PC-9 (cell line): Measurements from ENCODE around the gene SERPINB2. TPM values are rescaled to one million over a fixed set of nuclear protein-coding genes. Genes with fewer than 3 reads are reported as not detected.

Source experiments
- BruUV-seq: library from RNA; stranded (reverse); fragments of 400-500 nt; replicated peaks from 2 replicates; lab custom pipeline; 2021; lab: Mats Ljungman, UMichigan
- CTCF ChIA-PET: fragments of 300-600 bp; sonication (Branson Sonifier 250); formaldehyde crosslinking; loops from one replicate; lab custom pipeline; 2022; ENCODE audit warnings: antibody characterized with exemption; lab: Charles Lee
- POLR2A ChIA-PET: fragments of 300-600 bp; sonication (Branson Sonifier 250); formaldehyde crosslinking; loops from one replicate; lab custom pipeline; 2022; ENCODE audit warnings: antibody characterized with exemption; ENCODE audit not compliant: unreplicated experiment; lab: Charles Lee
- DNase-seq, 2 experiments: peaks; one replicate each; pipeline versions ENCODE4 v3.0.0 to v3.0.0-alpha.2; 2015 to 2022; ENCODE audit warnings: mixed read lengths in 1 of 2
- H2AFZ ChIP-seq: fragments of 200-600 bp; sonication (generic); 2 replicates; pipeline ENCODE4 v1.8.1; 2017; ENCODE audit warnings: antibody characterized with exemption
- H3F3A ChIP-seq: fragments of 200-600 bp; sonication (generic); 2 replicates; pipeline ENCODE4 v1.8.1; 2017; ENCODE audit warnings: antibody characterized with exemption, mild to moderate bottlenecking, low read depth; ENCODE audit not compliant: insufficient read depth
- H3K27ac ChIP-seq: fragments of 200-600 bp; sonication (generic); 2 replicates; pipeline ENCODE4 v1.6.1; 2016; ENCODE audit warnings: mixed run types
- H3K27me3 ChIP-seq: fragments of 200-600 bp; sonication (generic); 2 replicates; pipeline ENCODE4 v1.6.1; 2016; ENCODE audit warnings: low read depth, mixed run types; ENCODE audit not compliant: insufficient read depth
- H3K36me3 ChIP-seq: fragments of 200-600 bp; sonication (generic); 2 replicates; pipeline ENCODE4 v1.6.1; 2016; ENCODE audit warnings: low read depth, mixed run types
- H3K4me1 ChIP-seq: fragments of 200-600 bp; sonication (generic); replicated peaks from 2 replicates; pipeline ENCODE4 v1.6.1; 2016; ENCODE audit warnings: mixed run types; ENCODE audit not compliant: insufficient read depth
- H3K4me2 ChIP-seq: fragments of 200-600 bp; sonication (generic); 2 replicates; pipeline ENCODE4 v1.6.1; 2017; ENCODE audit warnings: mixed run types
- H3K4me3 ChIP-seq: fragments of 200-600 bp; sonication (generic); 2 replicates; pipeline ENCODE4 v1.6.1; 2016; ENCODE audit warnings: mixed run types
- H3K79me2 ChIP-seq: fragments of 200-600 bp; sonication (generic); 2 replicates; pipeline ENCODE4 v1.6.1; 2017; ENCODE audit warnings: low read depth, mixed run types
- H3K9me2 ChIP-seq: fragments of 200-600 bp; sonication (generic); 2 replicates; pipeline ENCODE4 v1.8.1; 2017; ENCODE audit warnings: mild to moderate bottlenecking; ENCODE audit not compliant: insufficient read depth
- H3K9me3 ChIP-seq: fragments of 200-600 bp; sonication (generic); 2 replicates; pipeline ENCODE4 v1.8.1; 2016; ENCODE audit warnings: low read depth; ENCODE audit not compliant: insufficient read depth
- H4K20me1 ChIP-seq: fragments of 200-600 bp; sonication (generic); 2 replicates; pipeline ENCODE4 v1.8.1; 2017; ENCODE audit not compliant: insufficient read depth
- EZH2 ChIP-seq: fragments of 200-600 bp; sonication (generic); IDR thresholded peaks from 2 replicates; pipeline ENCODE4 v1.8.0; 2017; ENCODE audit warnings: antibody characterized with exemption, low read depth
- intact Hi-C: fragments of 100-400 bp; cut with micrococcal nuclease; formaldehyde crosslinking; loops from one replicate; pipeline ENCODE4 v1.10.0; 2022; ENCODE audit not compliant: unreplicated experiment
- total RNA-seq: library from RNA; stranded (reverse); gene quantifications from 2 replicates; pipeline ENCODE4 v1.2.3, GENCODE V29; 2021
- TF ChIP-seq, protein P1 (sequence below): fragments of 200-600 bp; sonication (generic); conservative IDR thresholded peaks from 2 replicates; pipeline ENCODE4 v1.6.1; 2017; ENCODE audit warnings: mixed run types, antibody characterized with exemption, mild to moderate bottlenecking, moderate library complexity

Gene SERPINB2
- total RNA-seq, 1 experiment from 2014 or later: not detected

DNA sequence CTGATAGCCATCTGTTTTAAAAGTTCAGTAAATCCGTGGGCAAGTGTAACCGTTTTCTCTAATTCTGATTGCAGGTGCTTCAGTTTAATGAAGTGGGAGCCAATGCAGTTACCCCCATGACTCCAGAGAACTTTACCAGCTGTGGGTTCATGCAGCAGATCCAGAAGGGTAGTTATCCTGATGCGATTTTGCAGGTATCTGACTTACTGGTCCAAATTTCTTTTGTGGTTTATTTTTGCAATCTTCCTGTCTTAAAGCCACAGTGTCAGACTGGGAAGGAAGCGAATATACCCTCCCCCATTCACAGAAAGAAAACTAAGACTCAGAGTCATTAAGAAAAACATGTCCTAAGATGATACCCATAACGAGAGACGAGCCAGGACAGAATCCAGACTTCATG, 7.7 kb downstream of the SERPINB2 start:
- POLR2A ChIA-PET: no interaction called here
- Histone ChIP-seq H3K27ac (no peak overlapping the region), H3K4me1 (no peaks in the 10 kb centered on the region), H3K4me2 (no peak overlapping the region), H3K27me3 (no peaks in the 10 kb centered on the region), H3K36me3 (no peaks in the 10 kb centered on the region), H3K4me3 (no peak overlapping the region), H4K20me1 (no peaks in the 10 kb centered on the region), H2AFZ (no peak overlapping the region; the same call in 1 of the 2 replicates), H3K9me2 (no peaks in the 10 kb centered on the region), H3K79me2 (no peaks in the 10 kb centered on the region), H3K9me3 (no peaks in the 10 kb centered on the region), H3F3A (no peaks in the 10 kb centered on the region)
- DNase-seq: no peak
- TF ChIP-seq, protein P1, sequence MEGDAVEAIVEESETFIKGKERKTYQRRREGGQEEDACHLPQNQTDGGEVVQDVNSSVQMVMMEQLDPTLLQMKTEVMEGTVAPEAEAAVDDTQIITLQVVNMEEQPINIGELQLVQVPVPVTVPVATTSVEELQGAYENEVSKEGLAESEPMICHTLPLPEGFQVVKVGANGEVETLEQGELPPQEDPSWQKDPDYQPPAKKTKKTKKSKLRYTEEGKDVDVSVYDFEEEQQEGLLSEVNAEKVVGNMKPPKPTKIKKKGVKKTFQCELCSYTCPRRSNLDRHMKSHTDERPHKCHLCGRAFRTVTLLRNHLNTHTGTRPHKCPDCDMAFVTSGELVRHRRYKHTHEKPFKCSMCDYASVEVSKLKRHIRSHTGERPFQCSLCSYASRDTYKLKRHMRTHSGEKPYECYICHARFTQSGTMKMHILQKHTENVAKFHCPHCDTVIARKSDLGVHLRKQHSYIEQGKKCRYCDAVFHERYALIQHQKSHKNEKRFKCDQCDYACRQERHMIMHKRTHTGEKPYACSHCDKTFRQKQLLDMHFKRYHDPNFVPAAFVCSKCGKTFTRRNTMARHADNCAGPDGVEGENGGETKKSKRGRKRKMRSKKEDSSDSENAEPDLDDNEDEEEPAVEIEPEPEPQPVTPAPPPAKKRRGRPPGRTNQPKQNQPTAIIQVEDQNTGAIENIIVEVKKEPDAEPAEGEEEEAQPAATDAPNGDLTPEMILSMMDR: no peak
- TF ChIP-seq EZH2: no peak
- CTCF ChIA-PET: no interaction called here
- intact Hi-C loops: no loop called here
- BruUV-seq: no TSS peak

DNA sequence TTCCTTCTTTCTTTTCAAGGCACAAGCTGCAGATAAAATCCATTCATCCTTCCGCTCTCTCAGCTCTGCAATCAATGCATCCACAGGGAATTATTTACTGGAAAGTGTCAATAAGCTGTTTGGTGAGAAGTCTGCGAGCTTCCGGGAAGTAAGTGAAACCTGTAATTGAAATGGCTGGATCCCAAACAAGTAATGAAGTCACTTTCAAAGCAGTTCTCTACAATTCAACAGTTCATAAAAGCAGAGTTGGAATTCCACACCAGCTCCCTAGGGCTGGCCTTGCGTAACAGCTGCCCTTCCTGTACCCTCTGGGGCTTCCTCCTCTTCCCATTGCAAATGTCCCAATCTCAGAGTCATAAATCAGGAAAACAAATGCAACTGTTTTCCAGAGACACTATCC, 9.6 kb downstream of the SERPINB2 start:
- H3K4me3 ChIP-seq: no peak overlapping the region
- no peaks in the 10 kb centered on the region for H3K36me3 ChIP-seq
- intact Hi-C loops: no loop called here
- no peaks in the 10 kb centered on the region for H3K79me2 ChIP-seq
- no peak overlapping the region for H3K27ac ChIP-seq
- DNase-seq: no peak
- CTCF ChIA-PET: no interaction called here
- no peaks in the 10 kb centered on the region for H3F3A ChIP-seq
- H3K9me3 ChIP-seq: no peaks in the 10 kb centered on the region
- no peaks in the 10 kb centered on the region for H3K9me2 ChIP-seq
- POLR2A ChIA-PET: no interaction called here
- no peaks in the 10 kb centered on the region for H3K4me1 ChIP-seq
- no TSS peak for BruUV-seq
- H2AFZ ChIP-seq: no peak overlapping the region
- no peaks in the 10 kb centered on the region for H4K20me1 ChIP-seq
- no peaks in the 10 kb centered on the region for H3K27me3 ChIP-seq
- TF ChIP-seq, protein P1: no peak
- TF ChIP-seq EZH2: no peak
- no peak overlapping the region for H3K4me2 ChIP-seq

DNA sequence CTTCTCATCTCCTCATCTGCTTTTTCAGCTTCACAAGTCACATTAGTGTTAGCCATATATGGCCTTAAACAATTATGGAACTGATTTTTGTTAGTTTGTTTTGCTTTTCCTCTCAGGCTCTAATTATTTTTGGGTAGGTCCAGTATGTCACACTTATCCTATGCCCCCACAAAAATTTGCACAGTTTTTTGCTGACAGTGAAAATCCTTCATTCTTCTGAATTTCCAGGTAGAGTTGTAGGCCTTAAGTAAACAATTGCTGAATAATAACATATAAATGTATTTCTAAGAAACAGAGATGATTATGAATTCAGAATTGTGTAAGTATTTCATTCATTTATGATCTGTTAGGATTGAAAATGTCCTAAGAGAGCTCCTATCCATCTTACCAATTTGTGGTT, 11.7 kb downstream of the SERPINB2 start:
- no peak for TF ChIP-seq EZH2
- TF ChIP-seq, protein P1: no peak
- no peaks in the 10 kb centered on the region for H3K9me2 ChIP-seq
- ChIA-PET CTCF (no interaction called here), POLR2A (no interaction called here)
- BruUV-seq: no TSS peak
- H4K20me1 ChIP-seq: no peaks in the 10 kb centered on the region
- intact Hi-C loops: no loop called here
- H3K36me3 ChIP-seq: no peaks in the 10 kb centered on the region
- no peak overlapping the region for H3K27ac ChIP-seq
- no peaks in the 10 kb centered on the region for H3K27me3 ChIP-seq
- no peaks in the 10 kb centered on the region for H3K79me2 ChIP-seq
- no peaks in the 10 kb centered on the region for H3F3A ChIP-seq
- H3K9me3 ChIP-seq: no peaks in the 10 kb centered on the region
- H3K4me2 ChIP-seq: no peak overlapping the region
- H2AFZ ChIP-seq: no peak overlapping the region
- H3K4me1 ChIP-seq: no peaks in the 10 kb centered on the region
- no peak for DNase-seq
- H3K4me3 ChIP-seq: no peak overlapping the region
